Fibroblast of the aortic adventitia (primary cell): ENCODE measurements around the gene C2orf76. TPM values are rescaled to one million over a fixed set of nuclear protein-coding genes. Genes with fewer than 3 reads are reported as not detected.

Experiments used
- DNase-seq: peaks from one replicate; pipeline ENCODE4 v3.0.0-alpha.2; 2010; ENCODE audit warnings: low read depth
- H3K4me3 ChIP-seq: 2 replicates; pipeline ENCODE4 v1.5.1; 2011; ENCODE audit warnings: low read depth, mild to moderate bottlenecking, control low read depth, low read length, moderate library complexity
- CTCF ChIP-seq: IDR thresholded peaks from 2 replicates; pipeline ENCODE4 v1.5.1; 2011; ENCODE audit warnings: mild to moderate bottlenecking, low read length, control low read depth, inconsistent platforms; ENCODE audit not compliant: insufficient read depth
- total RNA-seq: library from RNA; depleted of rRNA; stranded (reverse); fragments of >200 nt; gene quantifications from 2 replicates; pipeline ENCODE4 v1.2.3, GENCODE V29; 2012; ENCODE audit warnings: low replicate concordance

C2orf76 gene
- total RNA-seq, 1 donor: 21.4 TPM

GRCh38 chr2:119311831-119312230, 54.8 kb downstream of the C2orf76 start:
- no peak overlapping the region for H3K4me3 ChIP-seq
- TF ChIP-seq CTCF: no peak
- DNase-seq: no peak

- no peak for DNase-seq
- TF ChIP-seq CTCF: no peak
- no peak overlapping the region for H3K4me3 ChIP-seq
These were observed 55.3 kb downstream of the C2orf76 start for GRCh38 chr2:119311371-119311770.

- TF ChIP-seq CTCF: no peak
- no peak overlapping the region for H3K4me3 ChIP-seq
- DNase-seq: no peak
These were observed 57.8 kb downstream of the C2orf76 start for GRCh38 chr2:119308793-119309330.

- DNase-seq: no peak
- no peak for TF ChIP-seq CTCF
- no peak overlapping the region for H3K4me3 ChIP-seq
These were observed 59.1 kb downstream of the C2orf76 start for GRCh38 chr2:119307419-119308140.

- DNase-seq: no peak
- TF ChIP-seq CTCF: no peak
- H3K4me3 ChIP-seq: no peak overlapping the region
These were observed 60.4 kb downstream of the C2orf76 start for GRCh38 chr2:119306196-119306590.

- no peak for TF ChIP-seq CTCF
- no peak for DNase-seq
- H3K4me3 ChIP-seq: no peak overlapping the region
These were observed 61.0 kb downstream of the C2orf76 start for GRCh38 chr2:119305497-119306195.
